HG02973 (cell line): ENCODE data around the gene SCFD2.

Source experiments
- ATAC-seq: cut with Tn5 transposase; IDR thresholded peaks from one replicate; pipeline ENCODE4 v1.9.1; 2021; ENCODE audit warnings: moderate library complexity; ENCODE audit not compliant: unreplicated experiment

The SCFD2 gene

DNA sequence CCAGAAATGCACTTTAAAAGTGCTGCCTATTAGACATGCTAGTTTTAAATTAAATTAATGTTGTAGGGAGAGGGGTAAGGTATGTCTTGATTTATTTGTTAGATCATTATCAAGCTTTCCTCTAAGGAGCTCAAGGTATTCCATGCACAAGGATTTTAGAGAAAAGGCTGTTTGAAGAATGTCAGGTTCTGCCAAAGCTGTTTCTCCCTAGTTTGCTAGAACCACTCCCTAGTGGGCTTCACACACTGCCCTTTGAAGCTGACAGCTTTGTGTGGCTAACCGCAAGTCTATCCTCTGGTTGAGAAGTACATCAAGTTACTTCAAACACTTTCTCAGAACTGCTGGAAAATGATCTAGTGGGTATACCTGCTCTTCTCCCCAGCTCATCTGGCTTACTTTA lies 471.4 kb downstream of the SCFD2 start:
- ATAC-seq: no peak

DNA sequence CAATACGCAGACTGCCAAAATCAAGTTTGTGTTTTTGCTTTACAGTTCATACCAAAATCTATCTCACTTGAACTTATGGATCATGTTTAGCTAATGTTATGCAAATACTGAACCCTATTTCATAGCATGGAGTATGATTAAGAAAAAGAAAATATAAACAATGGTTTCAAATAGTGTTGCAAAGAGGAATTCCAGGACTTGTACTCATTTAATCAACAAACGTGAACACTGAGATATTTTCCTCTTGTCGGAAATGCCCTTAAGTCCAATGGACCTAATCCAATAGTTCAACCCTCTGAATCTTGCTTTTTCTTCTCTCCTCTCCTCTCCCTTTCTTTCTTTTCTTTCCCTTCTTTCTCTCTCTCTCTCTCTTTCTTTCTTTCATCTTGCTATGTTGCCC lies 473.0 kb downstream of the SCFD2 start:
- ATAC-seq: no peak

DNA sequence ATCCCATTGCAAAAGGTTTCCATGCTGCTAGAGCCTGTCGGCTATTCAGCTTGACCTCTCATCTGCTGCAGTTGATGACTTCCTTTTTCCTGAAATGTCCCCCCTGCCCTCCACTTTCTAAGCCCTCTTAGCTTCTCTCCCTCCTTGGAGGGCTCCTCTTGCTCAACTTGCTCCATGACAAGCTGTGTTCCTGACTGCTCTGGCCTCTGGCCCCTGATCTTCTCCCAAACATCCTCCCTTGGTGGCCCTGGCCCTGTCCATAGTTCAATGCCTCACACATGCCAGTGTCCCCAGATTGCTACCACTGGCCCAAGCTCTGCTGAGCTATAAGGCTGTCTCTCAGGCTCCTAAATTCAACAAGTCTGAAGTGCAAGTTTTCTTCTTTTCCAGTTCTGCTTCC lies 474.1 kb downstream of the SCFD2 start:
- no peak for ATAC-seq

DNA sequence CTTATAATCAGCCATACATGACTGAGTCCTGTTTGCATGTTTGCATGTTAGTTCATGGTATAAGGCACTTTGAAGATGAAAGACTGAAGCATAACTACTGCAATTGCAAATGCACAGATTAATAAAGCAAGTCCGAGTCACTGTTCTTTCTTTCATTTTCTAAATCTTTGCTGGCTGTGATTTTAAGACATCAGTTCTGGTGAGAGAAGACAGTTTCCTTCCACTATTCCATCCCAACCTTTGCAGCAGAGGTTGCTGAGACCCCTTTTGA lies 475.4 kb downstream of the SCFD2 start:
- no peak for ATAC-seq

DNA sequence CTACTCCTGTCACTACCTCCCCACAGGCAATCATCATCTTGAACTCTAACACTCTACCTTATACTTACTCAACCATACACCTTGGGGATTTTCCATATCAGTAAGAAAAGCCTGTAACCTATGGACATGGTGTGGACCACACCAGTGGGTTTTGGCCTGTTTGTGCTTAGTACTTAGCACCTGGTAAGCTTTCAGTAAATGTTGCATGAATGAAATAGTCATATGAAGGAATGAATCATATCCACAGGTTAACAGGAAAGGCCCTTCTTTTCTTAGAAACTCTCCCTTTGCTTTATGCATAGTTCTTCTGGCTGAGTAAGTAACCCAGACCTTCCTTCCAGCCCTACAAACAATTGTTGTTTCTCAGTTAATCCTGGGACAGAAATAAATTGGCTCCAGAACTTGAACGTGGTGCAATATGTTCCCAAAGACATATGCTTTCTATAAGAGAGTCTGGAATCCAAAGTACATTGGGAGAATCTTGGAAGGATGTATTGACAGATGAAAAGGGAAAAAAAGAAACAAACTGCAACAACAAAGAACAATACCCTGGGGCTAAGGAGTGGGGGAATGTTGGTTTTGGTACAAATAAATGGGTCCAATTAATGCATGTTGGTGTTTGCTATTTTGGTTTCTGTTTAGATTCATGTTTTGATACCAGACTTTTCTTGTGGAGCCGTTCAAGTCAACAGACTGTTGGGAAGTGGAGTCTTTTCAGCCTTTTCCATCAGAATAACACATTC lies 475.9 kb downstream of the SCFD2 start:
- ATAC-seq: no peak

DNA sequence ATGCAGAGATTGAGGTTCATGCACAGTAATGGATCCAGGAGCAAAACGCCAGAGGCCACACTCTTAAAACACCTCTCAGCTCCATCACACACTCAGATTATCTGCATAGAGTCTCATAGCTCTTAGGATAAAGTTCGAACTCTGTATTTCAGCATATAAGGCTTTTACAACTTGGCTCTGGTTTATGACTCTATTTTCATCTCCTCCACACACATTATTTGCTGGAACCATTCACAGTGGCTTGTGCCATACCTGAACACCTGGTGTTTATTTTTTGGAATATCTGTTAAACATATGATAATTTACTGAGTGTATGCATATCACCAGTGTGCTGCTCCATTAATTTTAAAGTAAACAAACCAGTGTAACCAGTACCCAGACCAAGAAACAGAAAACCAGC lies 476.5 kb downstream of the SCFD2 start:
- ATAC-seq: no peak

DNA sequence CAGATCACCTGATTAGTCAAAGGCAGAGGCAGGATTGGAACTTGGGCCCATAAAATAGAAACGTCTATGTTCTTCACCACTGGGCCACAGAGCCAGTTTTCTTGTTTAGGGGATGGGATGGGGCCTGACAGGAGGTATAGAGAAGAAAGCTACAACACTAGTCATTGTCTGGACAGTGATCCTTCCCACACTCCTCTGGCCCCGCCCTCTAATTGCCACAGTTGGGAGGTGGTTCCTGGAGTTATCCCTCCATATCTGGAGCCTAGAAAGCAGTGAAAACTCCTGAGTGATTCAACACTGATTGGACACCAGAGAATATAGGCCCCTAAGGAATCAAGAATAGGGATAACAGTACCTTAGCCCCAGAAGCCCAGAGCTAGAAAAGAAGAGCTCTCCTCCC lies 480.9 kb downstream of the SCFD2 start:
- ATAC-seq: no peak

DNA sequence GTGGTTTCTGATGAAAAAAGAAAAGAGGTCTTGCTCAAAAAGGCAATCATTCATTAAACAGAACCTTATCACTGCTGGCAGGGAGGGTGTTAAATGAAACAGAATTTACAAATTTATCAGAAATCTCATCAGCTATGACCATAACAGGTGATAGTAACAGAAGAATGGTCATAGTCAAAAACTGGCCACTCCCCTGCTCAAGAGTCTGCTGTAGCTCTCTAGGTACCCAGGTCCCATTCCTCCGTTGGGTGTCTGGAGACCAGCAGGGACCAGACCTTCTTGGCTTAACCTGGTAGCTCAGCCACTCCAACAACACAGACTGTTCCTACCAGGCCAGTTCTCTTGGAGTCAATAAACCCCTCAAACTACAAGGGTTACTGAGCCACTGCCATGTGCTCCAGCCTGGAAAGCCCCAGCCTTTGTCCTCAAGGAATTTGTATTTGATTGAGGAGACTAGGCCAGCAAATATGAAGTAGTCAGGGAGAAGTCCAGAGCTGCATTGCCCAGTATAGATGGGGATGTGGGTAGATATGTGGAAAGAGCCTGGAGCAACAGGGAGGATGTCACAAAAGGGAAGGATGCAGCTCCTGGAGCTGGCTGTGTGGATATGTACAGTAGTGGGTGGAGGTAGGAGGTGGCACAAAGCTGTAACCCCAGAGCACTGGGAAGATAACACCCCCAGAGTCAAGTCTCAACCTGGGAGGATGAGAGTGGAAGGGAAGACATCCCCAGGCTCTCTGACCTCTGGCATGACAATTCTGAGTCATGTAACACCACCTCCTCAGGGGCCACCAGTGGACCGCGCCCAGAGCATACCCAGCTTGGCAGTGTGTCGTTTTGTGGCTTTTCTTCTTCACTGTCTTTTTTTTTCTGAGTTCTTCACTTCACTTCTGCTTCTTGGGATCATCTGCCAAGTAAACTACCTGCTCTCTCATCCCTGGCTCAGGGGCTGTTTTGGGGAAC lies 481.9 kb downstream of the SCFD2 start:
- no peak for ATAC-seq

DNA sequence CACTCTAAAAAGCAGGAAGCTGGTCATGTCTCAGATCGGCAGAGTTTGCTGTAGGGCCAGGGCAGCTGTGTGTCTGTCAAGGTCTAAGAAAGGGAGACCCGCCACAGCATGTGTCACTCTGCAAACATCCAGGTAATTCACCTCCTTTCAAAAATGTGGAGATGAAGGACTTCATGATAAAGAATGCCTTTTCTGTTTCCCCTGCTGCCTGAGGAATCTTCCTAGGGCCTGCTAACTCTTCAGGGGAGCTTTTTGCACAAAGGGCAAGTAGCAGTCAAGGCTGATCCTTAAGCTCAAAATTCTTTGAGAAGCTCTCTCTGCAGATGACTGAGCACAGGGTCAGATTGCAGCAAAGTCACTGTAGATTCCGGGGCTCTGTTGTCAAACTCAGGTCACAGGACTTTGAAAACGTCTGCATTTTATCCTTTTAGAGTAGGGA lies 482.7 kb downstream of the SCFD2 start:
- no peak for ATAC-seq

DNA sequence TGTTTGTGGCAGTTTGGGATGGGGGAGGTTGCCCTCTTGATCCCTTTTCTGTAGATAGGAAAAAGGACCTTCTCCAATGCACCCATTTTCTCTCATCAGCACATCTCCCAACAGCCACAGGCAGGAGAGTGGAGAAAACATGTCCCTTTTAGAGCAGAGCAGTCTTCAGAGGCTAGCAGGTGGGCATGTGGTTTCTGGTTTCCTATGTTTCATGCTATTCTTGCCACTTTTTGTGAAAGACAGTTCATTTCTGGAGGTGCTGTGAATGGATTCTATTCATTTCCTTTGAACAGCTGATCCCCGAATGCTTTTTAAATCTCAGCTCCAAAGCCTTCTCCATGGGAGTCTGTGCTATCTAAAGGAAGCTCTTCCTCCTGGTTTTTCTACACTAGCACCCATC lies 484.9 kb downstream of the SCFD2 start:
- ATAC-seq: no peak

DNA sequence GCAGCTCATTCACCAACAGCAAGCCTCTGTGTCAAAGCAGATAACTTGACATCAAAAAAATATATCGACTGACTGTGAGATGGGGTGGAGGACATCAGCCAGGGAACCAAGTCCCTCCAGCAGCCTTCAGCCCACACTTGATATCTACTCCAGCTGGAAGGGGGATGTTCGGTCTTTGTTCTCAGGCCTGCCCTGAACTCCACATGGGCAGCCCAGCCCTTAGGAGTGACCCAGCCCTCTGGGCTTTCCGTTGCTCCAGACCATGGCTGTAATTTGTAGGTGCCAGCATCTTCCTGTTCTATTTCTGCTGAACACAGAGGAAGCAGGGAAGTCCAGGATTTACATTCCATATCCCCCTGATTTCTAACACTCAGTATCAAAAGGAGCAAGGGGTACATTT lies 486.4 kb downstream of the SCFD2 start:
- no peak for ATAC-seq

DNA sequence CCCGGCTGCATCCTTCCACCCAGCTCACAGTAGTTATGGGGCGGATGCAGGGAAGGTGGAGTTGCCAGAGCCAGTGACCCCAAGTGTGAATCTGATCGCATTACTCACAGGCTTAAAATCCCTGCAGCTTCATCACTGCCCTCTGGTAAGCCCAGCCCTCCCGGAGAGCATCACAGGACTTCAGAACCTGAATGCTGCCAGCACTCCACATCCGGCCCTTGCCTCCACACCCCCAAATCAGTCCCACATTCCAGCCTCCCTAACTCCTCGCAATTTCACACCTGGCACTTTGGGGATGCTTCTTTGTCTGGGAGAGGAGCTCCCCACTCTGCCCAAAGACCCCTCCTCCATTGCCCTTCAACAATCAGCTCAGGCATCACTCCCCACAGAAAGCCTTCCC lies 488.2 kb downstream of the SCFD2 start:
- ATAC-seq: no peak

DNA sequence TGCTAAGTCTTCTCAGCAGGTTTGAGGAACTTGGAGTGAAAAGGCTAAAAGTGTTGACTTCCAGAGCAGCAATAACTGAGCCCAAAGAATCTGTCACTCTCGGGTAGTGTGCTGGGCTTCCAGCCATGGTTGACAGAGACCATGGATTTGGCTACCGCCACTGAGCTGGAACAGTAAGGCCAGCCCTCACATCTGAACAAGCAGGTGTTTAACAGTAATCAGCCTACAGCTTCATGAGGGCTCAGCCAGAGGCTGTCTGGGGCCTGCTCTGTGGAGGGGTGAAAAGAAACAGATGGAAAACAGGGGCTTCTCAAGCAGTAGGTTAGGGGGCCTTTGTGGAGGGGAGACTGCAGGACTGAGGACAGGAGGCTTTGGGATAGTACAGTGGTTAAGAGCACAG lies 488.8 kb downstream of the SCFD2 start:
- ATAC-seq: no peak

DNA sequence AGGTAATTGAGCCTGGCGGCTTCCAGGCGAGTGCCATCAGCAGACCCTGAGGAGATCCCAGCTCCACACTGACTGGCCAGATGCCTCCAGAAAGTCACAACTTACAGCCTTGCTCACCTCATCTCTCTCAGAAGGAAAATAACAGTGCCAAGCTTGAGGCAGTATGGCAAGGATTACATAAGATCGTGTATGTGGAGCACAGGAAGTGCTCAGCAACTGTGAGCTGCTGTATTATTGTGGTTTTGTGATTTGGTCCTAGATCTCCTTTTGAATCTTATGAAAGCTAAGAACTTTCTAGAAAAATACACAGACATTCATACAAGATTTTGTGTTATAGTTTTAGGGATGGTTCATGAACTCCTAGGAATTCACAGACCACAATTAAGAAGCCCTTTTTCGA lies 489.8 kb downstream of the SCFD2 start:
- ATAC-seq: no peak

DNA sequence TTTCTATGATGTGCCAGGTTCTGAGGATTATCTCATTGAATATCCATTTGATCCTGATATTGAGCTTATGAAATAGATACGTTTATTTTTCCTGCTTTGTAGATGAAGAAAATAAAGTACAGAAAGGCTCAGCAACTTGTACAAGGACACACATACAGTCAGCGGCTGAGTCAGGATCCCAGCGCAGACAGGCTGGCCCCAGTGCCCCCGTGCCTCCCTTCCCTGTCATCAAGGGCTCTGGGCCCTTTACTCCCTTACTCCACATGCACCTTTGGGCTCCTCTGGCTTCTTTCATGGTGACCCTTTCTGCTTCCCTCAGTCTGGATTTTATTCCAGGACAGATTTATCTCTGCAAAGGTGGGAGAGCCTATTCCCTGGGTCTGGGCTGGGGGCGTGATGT lies 490.9 kb downstream of the SCFD2 start:
- ATAC-seq: no peak

DNA sequence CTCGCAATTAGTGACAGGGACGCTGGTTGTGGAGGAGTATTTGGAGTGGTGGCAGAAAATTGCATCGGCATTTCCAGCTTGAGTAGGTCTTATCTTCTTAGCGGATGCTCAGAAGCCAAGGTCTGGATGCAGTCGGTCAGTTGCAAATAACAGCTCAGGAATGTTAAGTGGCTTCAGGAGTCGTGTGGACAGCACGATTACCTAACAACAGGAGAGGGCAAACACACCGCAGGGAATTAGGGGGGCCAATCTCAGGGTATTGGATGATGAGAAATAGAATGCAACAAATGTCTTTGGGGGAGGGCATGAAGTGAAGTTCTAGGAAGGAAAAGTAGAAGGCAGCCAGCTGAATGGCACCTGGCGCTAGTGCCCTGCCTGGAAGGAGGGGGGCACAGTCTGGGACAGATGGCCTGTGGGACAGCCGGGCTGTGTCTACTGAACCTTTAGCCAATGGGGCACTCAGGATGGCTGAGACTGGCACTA lies 492.0 kb downstream of the SCFD2 start:
- no peak for ATAC-seq

DNA sequence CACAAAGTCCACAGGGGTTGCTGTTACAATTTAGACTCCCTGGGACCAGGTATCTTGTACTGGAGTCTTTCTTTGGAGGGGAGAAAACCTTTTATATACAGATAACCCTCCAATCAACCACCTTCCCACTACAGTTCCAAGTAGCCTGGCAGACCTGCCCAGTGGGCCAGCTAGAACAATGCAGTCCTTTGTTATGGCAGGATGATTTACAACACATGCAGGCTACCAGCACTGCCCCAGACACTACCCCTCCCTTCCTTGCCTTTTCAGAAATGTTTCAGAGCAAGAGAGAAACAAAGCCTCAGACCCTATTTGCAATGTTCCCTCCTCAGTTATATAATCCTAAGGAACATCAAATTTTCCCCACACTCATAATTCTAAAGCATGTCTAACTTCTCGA lies 492.7 kb downstream of the SCFD2 start:
- ATAC-seq: no peak

DNA sequence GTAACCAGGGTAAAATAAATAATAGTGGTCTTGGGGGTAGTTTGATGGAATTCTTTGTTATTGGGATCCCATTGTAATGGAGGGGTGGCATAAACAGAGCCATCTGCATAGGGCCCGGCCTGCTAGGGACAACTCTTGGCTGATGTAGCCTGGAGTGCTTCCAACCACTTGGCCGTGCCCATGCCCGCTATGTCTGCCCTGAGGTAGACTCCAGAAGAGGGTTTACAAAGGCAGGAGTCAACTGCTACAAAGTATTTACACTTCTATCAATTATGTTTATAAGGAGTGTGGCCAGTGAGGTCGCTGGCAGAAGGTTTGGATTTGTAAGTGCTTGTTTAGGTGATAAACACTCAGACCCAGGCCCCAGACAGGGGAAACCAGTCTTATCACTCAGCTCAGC lies 495.6 kb downstream of the SCFD2 start:
- ATAC-seq: no peak

DNA sequence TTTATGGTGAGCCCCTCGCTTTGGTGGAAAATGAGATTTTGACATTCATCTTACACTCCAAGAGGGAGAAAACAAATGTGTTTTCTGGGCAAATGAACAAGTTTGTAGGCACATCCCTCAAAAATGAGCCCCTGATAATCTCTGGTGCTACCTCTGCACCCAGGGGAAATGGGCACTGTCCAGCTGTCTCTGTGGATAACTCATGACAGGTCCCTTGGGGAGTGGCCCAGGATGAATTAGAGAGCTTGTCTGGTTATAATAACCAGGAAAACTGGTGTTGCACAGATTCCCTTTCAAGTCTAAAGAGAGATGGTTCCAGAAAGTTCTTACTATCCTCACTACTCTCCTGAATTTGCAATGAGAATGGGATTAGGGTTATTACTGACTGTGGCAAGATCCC lies 496.2 kb downstream of the SCFD2 start:
- no peak for ATAC-seq

DNA sequence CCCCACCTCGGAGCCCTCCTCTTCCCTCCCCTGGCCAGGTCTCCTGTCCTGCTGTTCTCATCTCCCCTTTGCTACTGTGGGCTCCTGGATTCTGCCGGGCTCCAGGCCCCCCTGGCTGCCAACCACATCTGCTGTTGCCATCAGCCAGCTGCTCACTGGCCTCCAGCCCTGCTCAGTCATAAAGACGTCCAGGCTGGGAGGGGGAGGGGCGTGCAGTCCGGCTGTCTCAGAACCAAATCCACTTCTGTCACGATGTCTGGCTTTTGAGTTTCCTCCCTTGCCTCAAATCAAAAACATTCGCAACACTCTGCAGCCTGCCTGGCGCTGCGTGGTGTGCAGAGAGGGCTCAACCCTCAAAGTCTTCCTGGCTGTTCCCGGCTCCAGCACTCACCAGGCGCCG lies 496.7 kb downstream of the SCFD2 start:
- ATAC-seq: no peak

DNA sequence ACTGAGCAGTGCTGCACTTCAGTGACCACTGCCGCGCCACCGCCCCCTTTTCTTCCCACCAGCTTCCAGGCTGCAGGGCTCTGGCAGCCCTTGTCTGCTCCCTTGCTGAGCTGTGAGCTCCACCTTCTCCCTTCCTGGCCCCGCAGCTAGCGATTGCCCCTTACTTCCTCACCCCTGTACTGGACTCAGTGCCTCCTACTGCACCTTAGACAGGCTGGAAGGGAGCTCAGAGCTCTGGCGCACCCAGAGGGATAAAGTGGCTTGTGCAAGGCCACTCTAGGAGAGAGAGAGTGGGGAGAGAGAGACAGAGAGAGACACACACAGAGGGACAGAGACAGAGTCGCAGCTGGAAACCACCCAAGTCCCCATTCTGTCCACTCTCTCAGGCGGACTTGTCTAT lies 497.7 kb downstream of the SCFD2 start:
- ATAC-seq: no peak

DNA sequence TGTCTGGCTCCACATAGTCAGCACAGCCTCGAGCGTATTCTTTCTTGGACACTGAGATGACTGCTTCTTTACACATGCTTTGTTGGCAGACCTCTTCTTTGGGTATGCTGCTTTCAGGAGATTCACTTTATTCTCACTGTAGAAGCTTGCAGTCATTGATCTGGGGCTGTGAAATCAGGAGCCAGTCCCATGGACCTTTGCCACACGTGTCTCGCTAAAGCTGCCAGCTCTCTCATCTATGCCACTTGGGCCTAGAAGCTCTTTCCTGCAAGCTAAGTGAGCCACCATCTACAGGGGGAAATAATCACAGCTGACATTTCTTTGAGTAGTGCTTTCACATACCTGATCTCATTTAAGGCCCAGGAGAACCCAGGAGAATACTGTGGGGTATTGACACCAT lies 498.7 kb downstream of the SCFD2 start:
- ATAC-seq: no peak
